GM23338 (cell line): ENCODE measurements around the gene CASK.

Experiments used
- EZH2 ChIP-seq: fragments of 200-600 bp; sonication (generic); IDR thresholded peaks from one replicate; pipeline ENCODE4 v1.8.0; 2017; ENCODE audit warnings: antibody characterized with exemption, mild to moderate bottlenecking, low read depth; ENCODE audit not compliant: unreplicated experiment
- JUNB ChIP-seq: IDR thresholded peaks from one replicate; pipeline ENCODE4 v1.6.1; 2016; ENCODE audit warnings: antibody characterized with exemption; ENCODE audit not compliant: unreplicated experiment
- POLR2AphosphoS5 ChIP-seq: IDR thresholded peaks from 2 replicates; pipeline ENCODE4 v1.6.1; 2016; ENCODE audit warnings: antibody characterized with exemption, low read depth
- TF ChIP-seq, protein P1 (sequence below), 2 experiments: fragments of 200-600 bp in 1 of 2; sonication (generic) in 1 of 2; conservative IDR thresholded peaks; 2 replicates each; pipeline versions ENCODE4 v1.5.1 to v1.6.1; 2016 to 2017; ENCODE audit warnings: antibody characterized with exemption in 2 of 2, low read depth in 2 of 2, mild to moderate bottlenecking in 2 of 2, moderate library complexity in 1 of 2
- TF ChIP-seq, protein P2 (sequence below): IDR thresholded peaks from 2 replicates; pipeline ENCODE4 v1.6.1; 2016; ENCODE audit warnings: antibody characterized with exemption

DNA sequence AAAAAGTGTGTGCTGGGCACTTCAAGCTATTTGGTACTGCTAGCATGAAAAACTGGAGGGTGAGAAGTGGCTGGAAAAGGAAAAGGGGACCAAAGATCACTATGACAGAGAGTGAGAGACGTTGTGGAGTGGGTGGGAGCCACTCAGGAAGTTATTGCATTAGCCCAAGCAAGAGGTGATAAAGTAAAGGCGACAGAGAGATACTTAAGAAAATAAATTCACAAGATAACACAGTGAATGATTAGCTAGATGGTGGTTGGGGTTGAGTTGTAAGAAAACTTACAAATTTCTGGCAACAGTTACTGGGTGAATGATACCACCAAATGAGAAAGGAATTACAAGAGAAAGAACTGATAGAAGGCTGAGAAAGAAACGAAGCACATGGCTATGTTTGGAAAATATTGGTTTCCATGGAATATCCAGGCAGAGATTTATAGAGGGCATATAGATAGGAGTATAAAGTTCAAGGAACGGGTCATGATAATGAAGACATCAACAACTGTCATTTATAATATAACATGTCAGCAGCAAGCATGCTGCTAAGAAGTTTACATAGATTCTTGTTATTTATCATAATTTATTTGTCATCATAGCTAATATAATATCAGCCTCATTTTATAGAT lies 60.7 kb downstream of the CASK start:
- TF ChIP-seq, protein P1, sequence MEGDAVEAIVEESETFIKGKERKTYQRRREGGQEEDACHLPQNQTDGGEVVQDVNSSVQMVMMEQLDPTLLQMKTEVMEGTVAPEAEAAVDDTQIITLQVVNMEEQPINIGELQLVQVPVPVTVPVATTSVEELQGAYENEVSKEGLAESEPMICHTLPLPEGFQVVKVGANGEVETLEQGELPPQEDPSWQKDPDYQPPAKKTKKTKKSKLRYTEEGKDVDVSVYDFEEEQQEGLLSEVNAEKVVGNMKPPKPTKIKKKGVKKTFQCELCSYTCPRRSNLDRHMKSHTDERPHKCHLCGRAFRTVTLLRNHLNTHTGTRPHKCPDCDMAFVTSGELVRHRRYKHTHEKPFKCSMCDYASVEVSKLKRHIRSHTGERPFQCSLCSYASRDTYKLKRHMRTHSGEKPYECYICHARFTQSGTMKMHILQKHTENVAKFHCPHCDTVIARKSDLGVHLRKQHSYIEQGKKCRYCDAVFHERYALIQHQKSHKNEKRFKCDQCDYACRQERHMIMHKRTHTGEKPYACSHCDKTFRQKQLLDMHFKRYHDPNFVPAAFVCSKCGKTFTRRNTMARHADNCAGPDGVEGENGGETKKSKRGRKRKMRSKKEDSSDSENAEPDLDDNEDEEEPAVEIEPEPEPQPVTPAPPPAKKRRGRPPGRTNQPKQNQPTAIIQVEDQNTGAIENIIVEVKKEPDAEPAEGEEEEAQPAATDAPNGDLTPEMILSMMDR (conservative IDR thresholded peaks at IDR 0.05; ENCODE audit: low read depth in 2 of 2), result no peak
- no peak for TF ChIP-seq POLR2AphosphoS5
- TF ChIP-seq EZH2, result no peak
- TF ChIP-seq, protein P2, sequence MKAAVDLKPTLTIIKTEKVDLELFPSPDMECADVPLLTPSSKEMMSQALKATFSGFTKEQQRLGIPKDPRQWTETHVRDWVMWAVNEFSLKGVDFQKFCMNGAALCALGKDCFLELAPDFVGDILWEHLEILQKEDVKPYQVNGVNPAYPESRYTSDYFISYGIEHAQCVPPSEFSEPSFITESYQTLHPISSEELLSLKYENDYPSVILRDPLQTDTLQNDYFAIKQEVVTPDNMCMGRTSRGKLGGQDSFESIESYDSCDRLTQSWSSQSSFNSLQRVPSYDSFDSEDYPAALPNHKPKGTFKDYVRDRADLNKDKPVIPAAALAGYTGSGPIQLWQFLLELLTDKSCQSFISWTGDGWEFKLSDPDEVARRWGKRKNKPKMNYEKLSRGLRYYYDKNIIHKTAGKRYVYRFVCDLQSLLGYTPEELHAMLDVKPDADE, result no peak
- no peak for TF ChIP-seq JUNB
